Adrenal gland (tissue), 5 donors: Measurements from ENCODE around the gene SPON2.

Experiments
- POLR2A ChIP-seq, 2 donors: fragments of 450-650 bp; IDR thresholded peaks; one replicate each; pipeline ENCODE4 v1.6.1; 2017; ENCODE audit warnings: antibody characterized with exemption in 2 of 2, mild to moderate bottlenecking in 2 of 2, moderate library complexity in 1 of 2
- TF ChIP-seq, protein P1 (sequence below), 6 experiments: fragments of 450-650 bp in 4 of 6; fragments of 200-600 bp in 2 of 6; sonication (generic) in 1 of 6; IDR thresholded peaks; 1 replicate in 5 of 6; 2 replicates in 1 of 6; pipeline versions ENCODE4 v1.5.1 to v1.8.0; 2016 to 2021; ENCODE audit warnings: antibody characterized with exemption in 6 of 6, mild to moderate bottlenecking in 2 of 6, moderate library complexity in 1 of 6
- donor health status: DM: no; HTN: no; CAD: no.

- TF ChIP-seq, protein P1, sequence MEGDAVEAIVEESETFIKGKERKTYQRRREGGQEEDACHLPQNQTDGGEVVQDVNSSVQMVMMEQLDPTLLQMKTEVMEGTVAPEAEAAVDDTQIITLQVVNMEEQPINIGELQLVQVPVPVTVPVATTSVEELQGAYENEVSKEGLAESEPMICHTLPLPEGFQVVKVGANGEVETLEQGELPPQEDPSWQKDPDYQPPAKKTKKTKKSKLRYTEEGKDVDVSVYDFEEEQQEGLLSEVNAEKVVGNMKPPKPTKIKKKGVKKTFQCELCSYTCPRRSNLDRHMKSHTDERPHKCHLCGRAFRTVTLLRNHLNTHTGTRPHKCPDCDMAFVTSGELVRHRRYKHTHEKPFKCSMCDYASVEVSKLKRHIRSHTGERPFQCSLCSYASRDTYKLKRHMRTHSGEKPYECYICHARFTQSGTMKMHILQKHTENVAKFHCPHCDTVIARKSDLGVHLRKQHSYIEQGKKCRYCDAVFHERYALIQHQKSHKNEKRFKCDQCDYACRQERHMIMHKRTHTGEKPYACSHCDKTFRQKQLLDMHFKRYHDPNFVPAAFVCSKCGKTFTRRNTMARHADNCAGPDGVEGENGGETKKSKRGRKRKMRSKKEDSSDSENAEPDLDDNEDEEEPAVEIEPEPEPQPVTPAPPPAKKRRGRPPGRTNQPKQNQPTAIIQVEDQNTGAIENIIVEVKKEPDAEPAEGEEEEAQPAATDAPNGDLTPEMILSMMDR (IDR thresholded peaks at IDR 0.05) = no peak
- no peak for TF ChIP-seq POLR2A (IDR thresholded peaks at IDR 0.05)
Measured at GRCh38 chr4:1152290-1152689, 20.1 kb downstream of the SPON2 start.
